ENCODE measurements around the gene MYBPH.

Gene MYBPH

DNA sequence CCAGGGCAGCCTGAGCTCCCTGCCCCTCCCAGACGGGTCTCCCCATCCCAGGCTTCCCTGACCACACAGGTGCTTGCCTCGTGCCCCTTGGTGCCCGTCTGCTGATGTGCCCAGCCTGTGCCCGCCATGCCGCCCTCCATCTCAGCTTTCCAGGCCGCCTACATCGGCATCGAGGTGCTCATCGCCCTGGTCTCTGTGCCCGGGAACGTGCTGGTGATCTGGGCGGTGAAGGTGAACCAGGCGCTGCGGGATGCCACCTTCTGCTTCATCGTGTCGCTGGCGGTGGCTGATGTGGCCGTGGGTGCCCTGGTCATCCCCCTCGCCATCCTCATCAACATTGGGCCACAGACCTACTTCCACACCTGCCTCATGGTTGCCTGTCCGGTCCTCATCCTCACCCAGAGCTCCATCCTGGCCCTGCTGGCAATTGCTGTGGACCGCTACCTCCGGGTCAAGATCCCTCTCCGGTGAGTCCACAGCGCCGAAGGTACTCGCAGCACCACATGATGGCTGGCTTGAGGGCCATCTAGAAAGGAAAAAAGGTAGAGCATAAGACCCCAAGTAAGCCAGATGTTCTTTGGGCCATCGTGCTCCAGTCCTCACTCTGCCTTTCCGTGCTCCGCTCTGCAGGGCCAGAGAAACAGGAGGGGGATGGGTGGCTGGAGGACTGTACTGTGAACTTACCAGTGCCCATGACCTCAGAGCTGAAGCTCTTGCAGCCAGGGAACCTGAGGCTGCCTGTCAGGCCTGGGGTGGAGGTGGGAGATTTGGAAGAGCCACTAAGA, 46.7 kb downstream of the MYBPH start:
- TF ChIP-seq, protein P1, sequence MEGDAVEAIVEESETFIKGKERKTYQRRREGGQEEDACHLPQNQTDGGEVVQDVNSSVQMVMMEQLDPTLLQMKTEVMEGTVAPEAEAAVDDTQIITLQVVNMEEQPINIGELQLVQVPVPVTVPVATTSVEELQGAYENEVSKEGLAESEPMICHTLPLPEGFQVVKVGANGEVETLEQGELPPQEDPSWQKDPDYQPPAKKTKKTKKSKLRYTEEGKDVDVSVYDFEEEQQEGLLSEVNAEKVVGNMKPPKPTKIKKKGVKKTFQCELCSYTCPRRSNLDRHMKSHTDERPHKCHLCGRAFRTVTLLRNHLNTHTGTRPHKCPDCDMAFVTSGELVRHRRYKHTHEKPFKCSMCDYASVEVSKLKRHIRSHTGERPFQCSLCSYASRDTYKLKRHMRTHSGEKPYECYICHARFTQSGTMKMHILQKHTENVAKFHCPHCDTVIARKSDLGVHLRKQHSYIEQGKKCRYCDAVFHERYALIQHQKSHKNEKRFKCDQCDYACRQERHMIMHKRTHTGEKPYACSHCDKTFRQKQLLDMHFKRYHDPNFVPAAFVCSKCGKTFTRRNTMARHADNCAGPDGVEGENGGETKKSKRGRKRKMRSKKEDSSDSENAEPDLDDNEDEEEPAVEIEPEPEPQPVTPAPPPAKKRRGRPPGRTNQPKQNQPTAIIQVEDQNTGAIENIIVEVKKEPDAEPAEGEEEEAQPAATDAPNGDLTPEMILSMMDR (IDR thresholded peaks at IDR 0.05; ENCODE audit: control insufficient read depth, extremely low read depth, insufficient read depth): no peak
- no peak for DNase-seq (ENCODE audit: low read depth)
- peak overlapping the region; percentile 51; the same call in 1 of the 2 replicates for H3K4me3 ChIP-seq (ENCODE audit: low read depth, low read length)

- TF ChIP-seq, protein P1 (IDR thresholded peaks at IDR 0.05; ENCODE audit: control insufficient read depth, extremely low read depth, insufficient read depth): no peak
- peak overlapping the region; percentile 51 for H3K4me3 ChIP-seq (ENCODE audit: low read depth, low read length)
Measured at GRCh38 chr1:203128431-203128715, 47.3 kb downstream of the MYBPH start.

DNA sequence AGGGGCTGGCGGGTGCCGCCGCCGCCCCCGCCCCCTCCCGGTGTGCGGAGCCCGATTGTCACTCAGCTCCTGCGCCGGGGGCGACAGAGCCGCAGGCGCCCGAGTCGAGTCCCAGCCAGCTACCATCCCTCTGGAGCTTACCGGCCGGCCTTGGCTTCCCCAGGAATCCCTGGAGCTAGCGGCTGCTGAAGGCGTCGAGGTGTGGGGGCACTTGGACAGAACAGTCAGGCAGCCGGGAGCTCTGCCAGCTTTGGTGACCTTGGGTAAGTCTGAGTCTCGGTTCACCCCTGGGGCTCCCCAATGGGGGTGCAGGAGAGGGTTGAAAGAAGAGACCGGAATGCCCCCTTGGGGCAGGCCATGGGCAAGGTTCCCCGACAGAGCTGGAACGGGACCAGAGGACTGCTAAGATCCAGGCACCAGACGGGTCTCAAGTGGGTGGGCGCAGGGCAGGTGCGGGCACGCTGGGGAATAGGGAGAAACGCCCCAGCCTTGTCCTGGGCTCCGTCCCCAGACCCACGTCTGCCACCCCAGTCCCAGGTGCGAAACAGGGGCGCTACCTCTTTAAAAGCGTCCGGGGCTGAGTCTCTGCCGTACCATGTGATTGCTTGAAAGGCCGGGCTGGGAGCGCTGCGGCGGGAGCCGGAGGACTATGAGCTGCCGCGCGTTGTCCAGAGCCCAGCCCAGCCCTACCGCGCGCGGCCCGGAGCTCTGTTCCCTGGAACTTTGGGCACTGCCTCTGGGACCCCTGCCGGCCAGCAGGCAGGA, 47.8 kb downstream of the MYBPH start, which contains the start of gene ADORA1:
Gene ADORA1, plus strand, starts transcription at position 61 of the 765 bp plus-strand sequence. CDS start 1,116 bp downstream, outside the sequence.
- peak within 1 kb of the TSS; percentile 51 for H3K4me3 ChIP-seq (ENCODE audit: low read depth, low read length)
- TF ChIP-seq, protein P1 (IDR thresholded peaks at IDR 0.05; ENCODE audit: control insufficient read depth, extremely low read depth, insufficient read depth): no peak
- DNase-seq (ENCODE audit: low read depth): peak; percentile 8

More at GRCh38 chr1:203128431-203128715, 47.3 kb downstream of the MYBPH start:
- no peak for DNase-seq (ENCODE audit: low read depth)

GRCh38 chr1:203126866-203127665, 48.6 kb downstream of the MYBPH start:
- no peak for DNase-seq (ENCODE audit: low read depth)
- H3K4me3 ChIP-seq (ENCODE audit: low read depth, low read length): peak overlapping the region; percentile 51
- TF ChIP-seq, protein P1 (IDR thresholded peaks at IDR 0.05; ENCODE audit: control insufficient read depth, extremely low read depth, insufficient read depth): no peak

DNA sequence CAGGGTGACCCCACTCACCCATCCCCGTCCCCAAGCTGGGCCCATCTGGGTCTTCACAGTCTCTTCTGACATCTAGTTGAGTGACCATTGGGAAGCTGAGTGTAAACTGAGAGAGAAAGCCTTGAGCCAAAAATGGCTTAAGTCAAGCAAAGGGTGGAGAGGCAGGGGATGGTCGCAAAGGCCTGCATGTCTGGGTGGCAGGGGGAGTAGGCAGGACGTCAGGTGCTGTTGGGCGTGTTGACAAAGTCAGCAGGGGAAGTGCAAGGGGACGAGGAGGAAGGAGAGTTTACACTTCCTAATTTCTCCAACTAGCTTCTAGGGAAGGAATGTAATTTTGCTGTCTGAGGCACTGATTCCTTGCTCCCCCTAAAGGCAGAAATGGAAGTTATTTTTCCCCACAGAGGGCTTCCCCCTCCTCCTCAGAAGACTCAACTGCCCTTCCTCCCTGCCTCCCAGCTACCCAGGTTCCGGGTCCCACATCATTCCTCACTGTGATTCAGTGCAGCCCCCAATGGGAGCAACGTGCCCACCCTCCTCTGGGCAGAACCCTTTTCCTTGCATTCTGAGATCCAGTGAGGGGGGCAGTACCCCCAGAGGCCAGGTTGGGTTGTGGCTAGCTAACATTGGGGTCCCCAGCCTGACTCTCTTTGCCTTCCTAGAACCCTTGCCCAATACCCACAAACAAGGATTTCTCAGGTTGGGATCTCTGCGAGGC, 49.3 kb downstream of the MYBPH start:
- DNase-seq (ENCODE audit: low read depth): no peak

More for the DNA sequence above, 49.3 kb downstream of the MYBPH start:
- no peak overlapping the region for H3K4me3 ChIP-seq (ENCODE audit: low read depth, low read length)
- TF ChIP-seq, protein P1 (IDR thresholded peaks at IDR 0.05; ENCODE audit: control insufficient read depth, extremely low read depth, insufficient read depth): peak; percentile 31

Measured in LNCaP clone FGC (cell line).